Measurements from ENCODE around the gene MFSD11. TPM values are rescaled to one million over a fixed set of nuclear protein-coding genes. Genes with fewer than 3 reads are reported as not detected.
A peak's percentile ranks its signal among the peaks of the same experiment; 100 is the strongest.

MFSD11 gene
- polyA plus RNA-seq, 3 donors: 19.8 to 24.8 (median 23.8) TPM

DNA sequence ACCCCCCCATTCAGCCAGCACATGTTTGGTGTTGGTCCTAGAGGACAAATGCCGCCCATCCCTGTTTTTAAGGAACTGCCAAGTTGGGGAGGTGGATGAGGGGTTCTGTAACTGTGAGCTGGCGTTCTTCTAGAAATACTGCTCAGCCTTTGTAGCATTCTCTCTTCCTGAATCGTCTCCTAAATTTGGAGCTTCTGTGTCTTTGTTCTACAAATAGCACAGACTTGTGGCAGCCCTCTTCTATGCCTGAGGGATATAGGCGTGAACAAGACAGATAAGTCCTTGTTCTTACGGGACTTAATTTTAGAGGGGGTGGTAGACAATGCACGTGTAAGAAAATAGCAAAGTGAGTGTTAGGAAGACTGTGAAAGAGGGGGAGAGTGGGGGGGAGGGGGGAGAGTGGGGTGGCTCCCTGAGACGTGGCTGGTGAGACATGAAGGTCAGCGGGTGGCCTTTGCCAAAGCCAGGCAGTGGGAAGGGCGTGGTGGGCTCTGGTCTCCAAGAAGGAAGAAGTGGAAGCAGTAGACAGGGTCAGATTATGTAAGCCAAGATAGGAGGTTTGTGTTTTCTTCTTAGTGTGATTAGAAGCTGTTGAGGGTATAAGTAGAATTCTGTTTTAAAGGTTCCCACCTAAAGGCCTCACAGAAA lies 9.9 kb downstream of the MFSD11 start:
- H3K4me1 Mint-ChIP-seq: peaks cover 4% of the 10 kb centered on the region
- Histone ChIP-seq H2AFZ (ENCODE audit: insufficient read depth, low read depth, low read length, poor library complexity, severe bottlenecking) (no peak overlapping the region), H3K36me3 (replicated peaks in 1 of 2; ENCODE audit: control insufficient read depth in 1 of 2, insufficient read depth in 2 of 2, low read length in 2 of 2) (peaks cover 40 to 91% of the 10 kb centered on the region in 2 donors), H3K27ac (ENCODE audit: low read depth in 1 of 2, low read length in 2 of 2) (no peak overlapping the region), H3K9ac (ENCODE audit: insufficient read depth, low read length, poor library complexity, severe bottlenecking) (no peak overlapping the region), H3K9me3 (replicated peaks in 1 of 2; ENCODE audit: control insufficient read depth in 1 of 2, insufficient read depth in 1 of 2, low read length in 2 of 2) (no peaks in the 10 kb centered on the region), H3K4me1 (ENCODE audit: control insufficient read depth in 1 of 2, insufficient read depth in 2 of 2, low read length in 2 of 2) (no peaks in the 10 kb centered on the region), H3K4me2 (replicated peaks; ENCODE audit: extremely low read depth, low read length, poor library complexity, severe bottlenecking) (no peak overlapping the region), H4K20me1 (ENCODE audit: insufficient read depth, low read length) (no peaks in the 10 kb centered on the region), H3K4me3 (replicated peaks in 1 of 3; ENCODE audit: low read depth in 2 of 3, low read length in 3 of 3) (no peak overlapping the region), H3K27me3 (ENCODE audit: control insufficient read depth in 2 of 2, insufficient read depth in 2 of 2, low read length in 2 of 2) (no peaks in the 10 kb centered on the region), H3K79me2 (ENCODE audit: insufficient read depth, low read length) (no peaks in the 10 kb centered on the region)
- 73% methylated on average over 6 of the region's 9 CpGs for WGBS (ENCODE audit: insufficient coverage)
- H3K4me3 Mint-ChIP-seq: no peak overlapping the region
- intact Hi-C loops (cut with micrococcal nuclease): no loop called here
- H3K27me3 Mint-ChIP-seq (ENCODE audit: low read depth in 3 of 3): no peaks in the 10 kb centered on the region
- DNase-seq: no peak
- peaks cover 58 to 96% of the 10 kb centered on the region in 2 donors for H3K36me3 Mint-ChIP-seq
- H3K9me3 Mint-ChIP-seq: no peaks in the 10 kb centered on the region
- no peak for TF ChIP-seq CTCF (IDR thresholded peaks at IDR 0.05)
- peak overlapping the region in 3 of 7 donors; percentile 16 to 60 (median 41) for H3K27ac Mint-ChIP-seq

- Mint-ChIP-seq H3K4me3 (no peak overlapping the region), H3K36me3 (peaks cover 61 to 98% of the 10 kb centered on the region in 2 donors), H3K27me3 (ENCODE audit: low read depth in 3 of 3) (no peaks in the 10 kb centered on the region), H3K4me1 (peaks cover 4% of the 10 kb centered on the region), H3K9me3 (no peaks in the 10 kb centered on the region), H3K27ac (no peak overlapping the region)
- no CpG with 5 or more reads among the region's 1 CpG for WGBS (ENCODE audit: insufficient coverage)
- Histone ChIP-seq H3K4me2 (replicated peaks; ENCODE audit: extremely low read depth, low read length, poor library complexity, severe bottlenecking) (no peak overlapping the region), H2AFZ (ENCODE audit: insufficient read depth, low read depth, low read length, poor library complexity, severe bottlenecking) (no peak overlapping the region), H3K79me2 (ENCODE audit: insufficient read depth, low read length) (no peaks in the 10 kb centered on the region), H3K9ac (ENCODE audit: insufficient read depth, low read length, poor library complexity, severe bottlenecking) (no peak overlapping the region), H3K9me3 (replicated peaks in 1 of 2; ENCODE audit: control insufficient read depth in 1 of 2, insufficient read depth in 1 of 2, low read length in 2 of 2) (no peaks in the 10 kb centered on the region), H3K4me1 (ENCODE audit: control insufficient read depth in 1 of 2, insufficient read depth in 2 of 2, low read length in 2 of 2) (no peaks in the 10 kb centered on the region), H3K36me3 (replicated peaks in 1 of 2; ENCODE audit: control insufficient read depth in 1 of 2, insufficient read depth in 2 of 2, low read length in 2 of 2) (peaks cover 38 to 93% of the 10 kb centered on the region in 2 donors), H4K20me1 (ENCODE audit: insufficient read depth, low read length) (no peaks in the 10 kb centered on the region), H3K27ac (ENCODE audit: low read depth in 1 of 2, low read length in 2 of 2) (no peak overlapping the region), H3K27me3 (ENCODE audit: control insufficient read depth in 2 of 2, insufficient read depth in 2 of 2, low read length in 2 of 2) (no peaks in the 10 kb centered on the region), H3K4me3 (replicated peaks in 1 of 3; ENCODE audit: low read depth in 2 of 3, low read length in 3 of 3) (no peak overlapping the region)
- intact Hi-C loops (cut with micrococcal nuclease): no loop called here
- TF ChIP-seq CTCF (IDR thresholded peaks at IDR 0.05): no peak
- DNase-seq: no peak
Observed at GRCh38 chr17:76748657-76749056, 10.7 kb downstream of the MFSD11 start.
